ENCODE data around the gene GSTT4.

GRCh38 chr22:24001314-24001713 is 3.9 kb downstream of the GSTT4 start:
- TF ChIP-seq CTCF (conservative IDR thresholded peaks at IDR 0.05 in 1 of 2, IDR thresholded peaks at IDR 0.05 in 1 of 2; ENCODE audit: extremely low read depth in 1 of 2, insufficient read depth in 1 of 2, low read depth in 1 of 2, low read length in 2 of 2) (no peak), EZH2 (IDR thresholded peaks at IDR 0.05; ENCODE audit: borderline replicate concordance, low read length) (no peak)

All from mammary epithelial cell (primary cell).